GM12878 (cell line): Measurements from ENCODE around the gene INPP5D. TPM values are rescaled to one million over a fixed set of nuclear protein-coding genes. Genes with fewer than 3 reads are reported as not detected.

Experiments used
- ATAC-seq: fragments of 200-7000 bp; cut with Tn5 transposase; 3 replicates; pipeline ENCODE4 v1.9.1; 2020; ENCODE audit warnings: mild to moderate bottlenecking, moderate library complexity
- BruUV-seq: library from RNA; stranded (reverse); fragments of 400-500 nt; replicated peaks from 2 replicates; lab custom pipeline; 2021; lab: Mats Ljungman, UMichigan
- CTCF ChIA-PET: fragments of 300-600 bp; sonication (Branson Sonifier 250); formaldehyde crosslinking; extraction: SDS; loops from one replicate; lab custom pipeline; 2021; ENCODE audit warnings: inconsistent platforms; lab: Yijun Ruan, JAX
- POLR2A ChIA-PET: fragments of 350-600 bp; formaldehyde crosslinking; extraction: SDS; loops from one replicate; lab custom pipeline; 2021; ENCODE audit warnings: inconsistent platforms; lab: Charles Lee
- RAD21 ChIA-PET: fragments of 300-600 bp; sonication (Branson Sonifier 250); formaldehyde crosslinking; loops from one replicate; lab custom pipeline; 2023; ENCODE audit warnings: antibody characterized with exemption; ENCODE audit not compliant: unreplicated experiment; lab: Charles Lee
- SMC1A ChIA-PET: fragments of 300-600 bp; sonication (Branson Sonifier 250); formaldehyde crosslinking; loops from one replicate; lab custom pipeline; 2023; ENCODE audit not compliant: unreplicated experiment, uncharacterized antibody; lab: Charles Lee
- DNase-seq: peaks from one replicate; pipeline ENCODE4 v3.0.0-alpha.2; 2011; ENCODE audit warnings: low read depth, low spot score
- FAIRE-seq: peaks from 3 replicates; lab custom pipeline; 2011; peaks lifted over from hg19 to GRCh38; lab: Jason Lieb, UNC
- H2AFZ ChIP-seq: 2 replicates; pipeline ENCODE4 v1.6.0; 2011; ENCODE audit warnings: low read depth, low read length, control low read depth; ENCODE audit not compliant: control insufficient read depth
- H3K27ac ChIP-seq: 2 replicates; pipeline ENCODE4 v1.5.1; 2011; ENCODE audit warnings: control low read depth; ENCODE audit not compliant: control insufficient read depth, insufficient read depth
- H3K27me3 ChIP-seq, 2 experiments: replicated peaks in 1 of 2; 2 replicates each; pipeline versions ENCODE4 v1.6.0 to v1.6.1; 2011; ENCODE audit warnings: low read length in 1 of 2; ENCODE audit not compliant: control insufficient read depth in 2 of 2, insufficient read depth in 2 of 2
- H3K36me3 ChIP-seq, 2 experiments: 2 replicates each; pipeline ENCODE4 v1.5.1; 2011; ENCODE audit warnings: low read length in 1 of 2; ENCODE audit not compliant: control insufficient read depth in 2 of 2, insufficient read depth in 2 of 2
- H3K4me1 ChIP-seq: 2 replicates; pipeline ENCODE4 v1.6.1; 2011; ENCODE audit warnings: mild to moderate bottlenecking, low read length, moderate library complexity, mixed read lengths; ENCODE audit not compliant: control insufficient read depth, insufficient read depth
- H3K4me2 ChIP-seq: 2 replicates; pipeline ENCODE4 v1.6.0; 2011; ENCODE audit warnings: control low read depth; ENCODE audit not compliant: control insufficient read depth, insufficient read depth
- H3K4me3 ChIP-seq: fragments of 200-600 bp; sonication (generic); 2 replicates; pipeline ENCODE4 v1.5.1; 2016
- H3K79me2 ChIP-seq: 2 replicates; pipeline ENCODE4 v1.6.0; 2011; ENCODE audit warnings: low read length; ENCODE audit not compliant: control insufficient read depth, insufficient read depth
- H3K9ac ChIP-seq: 2 replicates; pipeline ENCODE4 v1.8.0; 2011; ENCODE audit warnings: low read length, control low read depth, mixed read lengths; ENCODE audit not compliant: control insufficient read depth, insufficient read depth
- H3K9me3 ChIP-seq: replicated peaks from 3 replicates; pipeline ENCODE4 v1.5.1; 2011; ENCODE audit warnings: mild to moderate bottlenecking, low read length; ENCODE audit not compliant: control insufficient read depth, insufficient read depth
- H4K20me1 ChIP-seq: 2 replicates; pipeline ENCODE4 v1.6.0; 2011; ENCODE audit not compliant: control insufficient read depth, insufficient read depth
- BCL11A ChIP-seq: IDR thresholded peaks from 2 replicates; pipeline ENCODE4 v1.6.1; 2011; ENCODE audit warnings: low read depth, low read length
- BHLHE40 ChIP-seq, 2 experiments: fragments of 450-650 bp in 1 of 2; IDR thresholded peaks; 2 replicates each; pipeline ENCODE4 v1.6.1; 2011 to 2017; ENCODE audit warnings: low read depth in 2 of 2, borderline replicate concordance in 1 of 2, improper control_type of control experiment in 1 of 2, low read length in 1 of 2, mild to moderate bottlenecking in 1 of 2
- BRCA1 ChIP-seq: IDR thresholded peaks from 2 replicates; pipeline ENCODE4 v1.6.1; 2011; ENCODE audit warnings: low read depth, low read length, improper control_type of control experiment
- CHD1 ChIP-seq: IDR thresholded peaks from 2 replicates; pipeline ENCODE4 v1.6.1; 2012; ENCODE audit warnings: low read depth, low read length, improper control_type of control experiment
- E2F4 ChIP-seq: IDR thresholded peaks from 2 replicates; pipeline ENCODE4 v1.6.1; 2012; ENCODE audit warnings: low read depth, low read length, improper control_type of control experiment
- ELK1 ChIP-seq: IDR thresholded peaks from 2 replicates; pipeline ENCODE4 v1.6.1; 2012; ENCODE audit warnings: low read depth, low read length, improper control_type of control experiment
- HCFC1 ChIP-seq: fragments of 150-350 bp; IDR thresholded peaks from 2 replicates; pipeline ENCODE4 v1.6.1; 2014; ENCODE audit warnings: low read length
- RAD21 ChIP-seq: IDR thresholded peaks from 2 replicates; pipeline ENCODE4 v1.6.1; 2011; ENCODE audit warnings: mild to moderate bottlenecking, low read depth, low read length, moderate library complexity; ENCODE audit not compliant: insufficient read depth
- WGBS: methylation state at CpG from one replicate; pipeline ENCODE4 v1.1.6; 2016; ENCODE audit warnings: low lambda C conversion rate; ENCODE audit not compliant: insufficient replicate concordance, insufficient coverage; ENCODE audit errors: missing lambda C conversion rate; 5-methylcytosine and 5-hydroxymethylcytosine counted together
- in situ Hi-C: fragments of 300-500 bp; cut with MboI; formaldehyde crosslinking; loops from 9 replicates; pipeline ENCODE4 v1.14.3; 2018; ENCODE audit warnings: mixed read lengths
- intact Hi-C: fragments of 100-400 bp; cut with micrococcal nuclease; formaldehyde crosslinking; loops from one replicate; pipeline ENCODE4 v1.14.2; 2022; ENCODE audit not compliant: unreplicated experiment
- polyA plus RNA-seq, 11 experiments: library from polyadenylated mRNA; depleted of rRNA in 4 of 11; unstranded in 6 of 11; stranded (reverse) in 5 of 11; fragments of >200 nt; fragmentation: Nextera tagmentation in 4 of 11; fragmentation: Illumina TruSeq in 1 of 11; extraction: Ambion mirVana in 4 of 11; extraction: Trizol in 1 of 11; gene quantifications; 1 replicate in 1 of 11; 2 replicates in 10 of 11; pipeline versions ENCODE4 v1.2.1 to v1.2.3, GENCODE V29; 2011 to 2016; ENCODE audit warnings: inconsistent platforms in 2 of 11, missing spikeins in 2 of 11, low read depth in 1 of 11
- total RNA-seq, 4 experiments: library from RNA; depleted of rRNA in 3 of 4; stranded (reverse); fragments of >200 nt in 3 of 4; fragmentation: Illumina TruSeq in 1 of 4; extraction: Trizol in 1 of 4; gene quantifications; 2 replicates each; pipeline versions ENCODE4 v1.2.1 to v1.2.3, GENCODE V29; 2013 to 2021

Gene INPP5D
- total and polyA plus RNA-seq, 10 of the 15 experiments (the other 5 are each of a cell fraction or from before 2014, with no cell fraction given): 11.8 to 139 (median 88.8) TPM

- H2AFZ ChIP-seq: no peak overlapping the region
- no peaks in the 10 kb centered on the region; the same call in 1 of the 2 replicates for H4K20me1 ChIP-seq
- in situ Hi-C loops: no loop called here
- intact Hi-C loops: no loop called here
- CTCF ChIA-PET: interaction anchor here (1.1 to 1.7 kb wide), 3 partner anchors 14 to 57 kb away, joined by 3 to 7 read pairs (median 5); no protein-coding TSS in a partner anchor
- BruUV-seq: no TSS peak
- no peaks in the 10 kb centered on the region for H3K36me3 ChIP-seq
- H3K9ac ChIP-seq: no peak overlapping the region
- FAIRE-seq: no peak
- peaks cover 1% of the 10 kb centered on the region; the same call in 1 of the 3 replicates for H3K9me3 ChIP-seq
- POLR2A ChIA-PET: no interaction called here
- no peaks in the 10 kb centered on the region for H3K79me2 ChIP-seq
- no peak for ATAC-seq
- WGBS: 53% methylated on average over 10 of the region's 10 CpGs
- no peak overlapping the region for H3K27ac ChIP-seq
- no peak for TF ChIP-seq RAD21
- TF ChIP-seq ELK1: no peak
- TF ChIP-seq BHLHE40 (IDR thresholded peaks at IDR 0.05; ENCODE audit: borderline replicate concordance in 1 of 2, low read depth in 2 of 2, low read length in 1 of 2): no peak
- TF ChIP-seq CHD1: no peak
- no peak for TF ChIP-seq HCFC1
- no peak for TF ChIP-seq BCL11A
- TF ChIP-seq E2F4: no peak
- no peak for TF ChIP-seq BRCA1
- no peaks in the 10 kb centered on the region; a peak in 2 of 4 replicates for H3K27me3 ChIP-seq
- RAD21 ChIA-PET: interaction anchor here (0.6 kb wide), 1 partner anchor 84 kb away, joined by 3 read pairs; no protein-coding TSS in a partner anchor
- no peak overlapping the region for H3K4me3 ChIP-seq
- no peaks in the 10 kb centered on the region for H3K4me1 ChIP-seq
- SMC1A ChIA-PET: no interaction called here
- DNase-seq: no peak
- no peak overlapping the region for H3K4me2 ChIP-seq
Measured at GRCh38 chr2:233039846-233040530, 20.2 kb upstream of the INPP5D start.
